ENCODE measurements around the gene NCAPG2.
"Not testable (repeated sequence)": the region's sequence is repeated elsewhere in the genome, so short reads cannot be mapped to it uniquely, and the experiment has no call there.

Gene NCAPG2

GRCh38 chr7:158707610-158708009 lies 3.0 kb upstream of the NCAPG2 start:
- DNase-seq (ENCODE audit: extremely low spot score, insufficient read length, low read depth) (no peak), FAIRE-seq (no peak)

DNA sequence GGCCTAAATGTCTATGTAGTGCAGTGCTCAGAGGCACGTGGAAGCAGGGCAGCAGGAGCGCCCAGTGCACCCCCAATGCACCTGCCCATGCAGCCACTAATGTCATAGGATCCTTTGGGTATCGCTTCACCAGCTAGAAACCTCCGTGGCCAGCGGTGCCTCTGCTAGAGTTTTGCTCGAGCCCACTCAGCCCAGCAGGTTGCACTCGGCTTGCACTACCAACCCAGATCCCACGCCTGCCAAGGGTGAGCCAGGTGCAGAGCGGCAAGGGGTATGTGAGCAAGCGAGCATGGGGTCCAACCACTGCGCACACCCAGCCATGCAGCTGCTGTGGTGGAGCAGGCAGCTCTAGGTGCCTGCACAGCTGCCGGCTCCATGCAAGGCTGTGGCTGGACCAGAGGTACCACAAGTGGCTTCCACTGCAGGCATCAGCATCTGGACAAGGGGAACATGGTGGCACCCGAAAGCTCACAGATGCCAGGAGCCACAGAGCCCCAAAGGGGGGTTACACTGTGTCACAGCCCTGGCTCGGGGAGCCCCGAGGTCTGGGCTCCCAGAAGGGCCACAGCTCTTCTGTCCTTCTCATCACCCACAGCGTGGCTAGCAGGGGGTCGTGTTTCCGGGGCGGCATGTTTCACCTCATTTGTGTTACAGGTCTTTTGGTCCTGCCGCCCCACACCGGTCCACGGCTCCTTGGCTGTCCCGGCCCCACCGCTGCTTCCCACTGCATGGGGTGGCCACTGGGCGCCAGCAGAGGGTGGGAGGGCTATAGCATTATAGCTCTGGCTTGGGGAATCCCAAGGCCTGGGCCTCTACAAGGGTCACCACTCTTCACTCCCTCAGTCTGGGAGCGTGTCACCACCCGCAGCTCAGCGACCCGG lies 2.3 kb upstream of the NCAPG2 start:
- FAIRE-seq (no peak), DNase-seq (ENCODE audit: extremely low spot score, insufficient read length, low read depth) (no peak)

DNA sequence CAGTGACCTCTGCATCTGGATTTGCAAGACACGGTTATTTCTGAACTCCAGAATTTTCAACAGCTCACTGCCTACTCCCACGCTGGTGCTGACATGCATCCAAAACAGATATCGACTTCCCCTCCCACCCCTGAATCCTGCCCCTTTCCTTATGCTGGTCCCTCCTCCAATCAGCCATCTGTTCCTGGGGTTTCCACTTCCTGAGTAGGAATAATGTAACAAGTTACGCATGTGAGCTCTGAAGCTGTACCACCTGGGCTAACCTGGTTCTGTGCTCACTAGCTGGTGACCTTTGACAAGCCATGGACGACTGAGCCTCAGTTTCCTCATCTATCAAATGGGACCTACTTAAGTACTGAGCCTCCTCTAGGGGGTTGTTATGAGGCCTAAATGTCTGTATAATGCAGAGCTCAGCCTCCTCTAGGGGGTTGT lies 1.7 kb upstream of the NCAPG2 start:
- FAIRE-seq (no peak), DNase-seq (ENCODE audit: extremely low spot score, insufficient read length, low read depth) (no peak)

DNA sequence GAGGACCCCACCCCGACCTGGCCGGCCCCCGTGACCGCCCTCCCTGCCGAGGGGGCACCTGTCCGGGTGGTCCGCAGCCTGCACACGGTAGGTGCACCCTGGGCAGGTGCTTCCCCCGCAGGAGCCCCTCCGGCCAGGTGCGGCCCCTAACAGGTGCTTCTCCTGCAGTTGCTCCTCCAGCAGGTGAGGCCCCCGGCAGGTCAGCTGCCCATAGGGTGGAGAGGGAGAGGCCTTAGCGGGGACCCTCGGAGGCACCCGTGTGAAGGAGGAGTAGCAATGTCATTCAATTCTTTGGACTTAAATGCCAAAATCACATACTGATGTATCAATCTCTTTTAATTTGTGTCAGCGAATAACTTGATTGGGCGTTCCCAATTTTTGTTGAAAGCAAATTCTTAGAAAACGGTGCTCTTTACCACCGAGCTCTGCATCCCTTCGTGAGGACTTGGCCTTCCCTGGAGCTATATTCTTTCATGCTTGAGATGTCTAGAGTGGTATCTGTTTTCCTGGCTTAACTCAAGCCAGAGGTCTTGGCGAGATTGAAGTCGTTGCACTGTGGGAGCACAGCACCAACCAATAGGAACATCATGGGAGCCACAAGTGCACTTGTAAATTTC lies 738 bp upstream of the NCAPG2 start:
- no peak for FAIRE-seq

DNA sequence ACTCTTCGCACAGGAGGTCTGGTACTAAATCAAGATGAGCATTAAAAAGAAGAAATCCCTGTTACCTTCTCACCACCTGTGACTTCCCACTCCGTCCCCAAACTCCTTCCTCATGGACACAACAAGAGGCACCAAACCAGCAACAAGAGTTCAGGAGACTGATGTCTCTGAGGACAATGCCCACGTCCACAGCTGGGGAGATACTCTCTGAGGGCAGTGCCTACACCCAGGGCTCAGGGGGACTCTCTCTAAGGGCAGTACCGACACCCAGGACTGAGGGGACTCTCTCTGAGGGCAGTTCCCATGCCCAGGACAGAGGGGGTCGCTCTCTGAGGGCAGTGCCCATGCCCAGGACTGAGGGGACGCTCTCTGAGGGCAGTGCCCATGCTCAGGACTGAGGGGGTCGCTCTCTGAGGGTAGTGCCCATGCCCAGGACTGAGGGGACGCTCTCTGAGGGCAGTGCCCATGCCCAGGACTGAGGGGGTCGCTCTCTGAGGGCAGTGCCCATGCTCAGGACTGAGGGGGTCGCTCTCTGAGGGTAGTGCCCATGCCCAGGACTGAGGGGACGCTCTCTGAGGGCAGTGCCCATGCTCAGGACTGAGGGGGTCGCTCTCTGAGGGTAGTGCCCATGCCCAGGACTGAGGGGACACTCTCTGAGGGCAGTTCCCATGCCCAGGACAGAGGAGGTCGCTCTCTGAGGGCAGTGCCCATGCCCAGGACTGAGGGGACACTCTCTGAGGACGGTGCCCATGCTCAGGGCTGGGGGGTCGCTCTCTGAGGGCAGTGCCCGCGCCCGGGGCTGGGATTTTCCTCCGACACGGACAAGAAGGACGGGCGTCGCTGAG lies 703 bp downstream of the NCAPG2 start:
- FAIRE-seq = not testable (repeated sequence)

More for the DNA sequence above, 738 bp upstream of the NCAPG2 start:
- no peak for DNase-seq (ENCODE audit: extremely low spot score, insufficient read length, low read depth)

GRCh38 chr7:158702944-158703343 lies 1.7 kb downstream of the NCAPG2 start:
- no peak for DNase-seq (ENCODE audit: extremely low spot score, insufficient read length, low read depth)
- no peak for FAIRE-seq

More for the DNA sequence above, 703 bp downstream of the NCAPG2 start:
- DNase-seq (ENCODE audit: extremely low spot score, insufficient read length, low read depth) = not testable (repeated sequence)

GRCh38 chr7:158702196-158702595 lies 2.4 kb downstream of the NCAPG2 start:
- DNase-seq (ENCODE audit: extremely low spot score, insufficient read length, low read depth) = no peak
- FAIRE-seq = no peak

DNA sequence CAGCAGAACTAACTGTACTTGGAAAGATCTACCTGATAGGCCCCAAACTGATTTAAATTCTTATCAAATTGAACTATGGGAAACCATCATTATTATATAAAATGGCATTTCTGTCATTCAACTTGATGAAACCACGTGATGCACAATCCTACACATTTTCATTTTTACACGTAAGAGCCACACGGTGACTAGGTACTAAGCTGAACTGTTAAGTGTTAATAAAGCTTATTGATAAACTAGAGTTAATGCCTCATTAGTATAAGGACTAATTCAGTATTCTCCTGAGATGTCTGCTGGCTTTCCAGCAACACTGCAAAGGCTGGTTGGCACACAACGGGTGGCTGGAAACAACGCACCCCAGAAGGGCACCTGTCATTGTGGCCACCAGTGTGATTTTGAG lies 4.6 kb downstream of the NCAPG2 start:
- FAIRE-seq = no peak
- DNase-seq (ENCODE audit: extremely low spot score, insufficient read length, low read depth) = no peak

DNA sequence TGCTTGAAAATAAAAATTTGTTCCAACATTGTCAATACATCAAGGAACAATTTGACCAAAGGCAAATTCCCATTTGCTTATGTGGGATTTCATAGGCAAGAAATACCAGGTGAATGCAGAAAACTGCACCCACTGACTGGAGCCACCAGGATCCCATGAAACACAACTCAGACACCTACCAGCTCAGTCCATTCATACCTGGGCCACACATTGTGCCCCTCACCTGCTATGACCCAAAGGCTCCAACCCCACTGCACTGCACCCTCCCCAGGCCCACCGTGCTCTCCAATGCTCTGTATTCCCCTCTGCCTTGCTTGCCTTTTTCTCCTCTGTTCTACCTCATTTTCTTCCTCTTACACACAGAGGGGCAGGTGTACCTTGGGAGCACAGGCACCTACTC lies 5.3 kb downstream of the NCAPG2 start:
- DNase-seq (ENCODE audit: extremely low spot score, insufficient read length, low read depth) (no peak), FAIRE-seq (no peak)

- DNase-seq (ENCODE audit: extremely low spot score, insufficient read length, low read depth) (no peak), FAIRE-seq (no peak)
These were observed 5.9 kb downstream of the NCAPG2 start for GRCh38 chr7:158698657-158699195.

- not testable (repeated sequence) for FAIRE-seq; DNase-seq (ENCODE audit: extremely low spot score, insufficient read length, low read depth)
These were observed 7.0 kb downstream of the NCAPG2 start for GRCh38 chr7:158697597-158697996.

GRCh38 chr7:158695726-158696452 lies 8.7 kb downstream of the NCAPG2 start:
- FAIRE-seq (no peak), DNase-seq (ENCODE audit: extremely low spot score, insufficient read length, low read depth) (no peak)

DNA sequence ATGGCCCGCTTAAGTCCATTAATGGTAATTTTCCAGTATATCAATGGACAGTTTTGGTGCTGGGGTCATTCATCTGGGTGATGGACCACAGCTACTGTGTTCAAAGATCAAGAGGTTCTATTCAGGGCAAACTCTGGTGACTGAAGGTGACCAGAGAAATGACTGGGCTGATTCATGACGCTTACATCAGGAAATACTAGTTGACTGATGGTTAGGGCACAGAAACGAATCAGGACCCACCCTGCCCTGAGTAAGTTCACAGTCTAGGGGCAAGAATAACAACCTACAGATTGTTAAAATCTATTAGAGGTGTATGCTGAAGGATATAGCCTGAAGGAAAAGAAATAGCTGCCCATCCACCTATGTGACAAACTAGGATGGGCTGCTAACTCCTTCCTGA lies 9.5 kb downstream of the NCAPG2 start:
- FAIRE-seq (no peak), DNase-seq (ENCODE audit: extremely low spot score, insufficient read length, low read depth) (no peak)

DNA sequence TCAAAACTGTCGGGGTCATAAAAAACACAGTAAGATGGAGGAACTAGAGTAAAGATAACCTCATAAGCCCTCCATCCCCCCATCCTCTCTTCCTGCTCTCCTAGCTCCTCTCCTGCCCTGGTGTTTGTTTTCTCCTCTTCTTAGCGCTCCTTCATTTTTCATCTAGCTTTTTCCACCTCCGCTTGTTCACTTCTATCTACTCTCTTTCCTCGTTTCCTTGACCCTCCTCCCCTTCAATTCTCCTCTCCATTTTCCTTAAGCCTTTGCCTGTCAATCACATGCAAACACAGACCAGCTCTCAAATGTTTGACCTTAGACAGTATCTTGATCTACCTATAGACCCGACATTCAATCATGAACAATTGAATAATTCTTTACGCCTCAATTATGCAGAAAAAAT lies 10.0 kb downstream of the NCAPG2 start:
- FAIRE-seq (no peak), DNase-seq (ENCODE audit: extremely low spot score, insufficient read length, low read depth) (no peak)

- DNase-seq (ENCODE audit: extremely low spot score, insufficient read length, low read depth) = no peak
- no peak for FAIRE-seq
These were observed 15.1 kb downstream of the NCAPG2 start for GRCh38 chr7:158689488-158689887.

GRCh38 chr7:158687406-158687805 lies 17.2 kb downstream of the NCAPG2 start:
- no peak for DNase-seq (ENCODE audit: extremely low spot score, insufficient read length, low read depth)
- FAIRE-seq = no peak

DNA sequence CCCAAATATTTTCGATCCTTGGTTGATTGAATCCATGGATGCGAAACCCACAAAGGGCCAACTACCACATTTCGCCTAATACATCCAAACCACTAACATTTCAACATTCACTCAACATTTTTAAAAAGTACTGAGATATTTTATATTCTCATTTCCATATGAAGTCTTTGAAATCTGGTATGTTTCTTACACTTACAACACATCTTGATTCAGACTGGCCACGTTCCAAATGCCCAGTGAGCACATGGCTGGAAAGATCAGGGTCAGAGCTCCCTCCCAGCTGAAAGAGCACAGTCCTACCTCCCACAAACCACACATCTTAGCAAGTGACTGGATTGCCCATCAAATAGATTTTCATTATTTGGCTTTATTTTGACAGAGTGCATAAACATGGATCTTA lies 18.9 kb downstream of the NCAPG2 start:
- no peak for DNase-seq (ENCODE audit: extremely low spot score, insufficient read length, low read depth)
- no peak for FAIRE-seq

DNA sequence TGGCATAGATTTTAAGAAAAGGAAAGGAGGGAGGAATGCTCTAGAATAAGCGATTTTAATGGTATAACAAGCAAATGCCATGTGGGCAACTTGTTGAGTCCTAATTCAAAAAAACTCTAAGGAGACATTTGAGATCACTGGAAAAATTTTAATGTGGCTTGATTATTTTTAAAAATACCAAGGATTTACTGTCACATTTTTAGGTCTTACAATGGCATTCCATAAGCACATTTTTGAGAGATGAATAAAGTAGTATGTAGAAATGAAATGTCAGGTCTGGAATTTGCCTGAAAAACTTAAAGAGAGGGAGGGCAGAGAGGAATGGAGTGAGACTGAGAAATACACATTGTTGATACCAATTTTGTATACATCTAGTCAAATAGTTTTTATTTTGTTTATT lies 20.3 kb downstream of the NCAPG2 start:
- FAIRE-seq = no peak

GRCh38 chr7:158683541-158683940 lies 21.1 kb downstream of the NCAPG2 start:
- FAIRE-seq = no peak
- no peak for DNase-seq (ENCODE audit: extremely low spot score, insufficient read length, low read depth)

More for the DNA sequence above, 20.3 kb downstream of the NCAPG2 start:
- DNase-seq (ENCODE audit: extremely low spot score, insufficient read length, low read depth) = no peak

- FAIRE-seq = no peak
- no peak for DNase-seq (ENCODE audit: extremely low spot score, insufficient read length, low read depth)
These were observed 22.1 kb downstream of the NCAPG2 start for GRCh38 chr7:158682456-158682855.

All from GM18507 (cell line).